Activated naive CD4-positive, alpha-beta T cell treated with anti-CD3 and anti-CD28 coated beads, Interleukin-2, amount 10 ng/mL, durations not matched to agents 7 days and 5 days (primary cell): ENCODE data around the gene DDX25.

Experiments
- CTCF ChIA-PET: fragments of 350-600 bp; sonication (Branson Sonifier 250); formaldehyde crosslinking; loops from one replicate; lab custom pipeline; 2021; ENCODE audit warnings: antibody characterized with exemption; lab: Charles Lee
- DNase-seq: peaks from one replicate; pipeline ENCODE4 v3.0.0-alpha.2; 2020
- H3K27ac Mint-ChIP-seq: one replicate; pipeline ENCODE4 v1.8.0; 2021; ENCODE audit warnings: mild to moderate bottlenecking, moderate library complexity, mixed read lengths
- H3K27me3 Mint-ChIP-seq: one replicate; pipeline ENCODE4 v1.8.0; 2021; ENCODE audit warnings: mild to moderate bottlenecking, mixed read lengths
- H3K36me3 Mint-ChIP-seq: one replicate; pipeline ENCODE4 v1.8.0; 2021; ENCODE audit warnings: mixed read lengths
- H3K4me1 Mint-ChIP-seq: one replicate; pipeline ENCODE4 v1.8.0; 2021; ENCODE audit warnings: mixed read lengths
- H3K4me3 Mint-ChIP-seq: one replicate; pipeline ENCODE4 v1.8.0; 2021; ENCODE audit warnings: mild to moderate bottlenecking, moderate library complexity, mixed read lengths
- H3K9me3 Mint-ChIP-seq: one replicate; pipeline ENCODE4 v1.8.0; 2021; ENCODE audit warnings: mixed read lengths

The DDX25 gene

DNA sequence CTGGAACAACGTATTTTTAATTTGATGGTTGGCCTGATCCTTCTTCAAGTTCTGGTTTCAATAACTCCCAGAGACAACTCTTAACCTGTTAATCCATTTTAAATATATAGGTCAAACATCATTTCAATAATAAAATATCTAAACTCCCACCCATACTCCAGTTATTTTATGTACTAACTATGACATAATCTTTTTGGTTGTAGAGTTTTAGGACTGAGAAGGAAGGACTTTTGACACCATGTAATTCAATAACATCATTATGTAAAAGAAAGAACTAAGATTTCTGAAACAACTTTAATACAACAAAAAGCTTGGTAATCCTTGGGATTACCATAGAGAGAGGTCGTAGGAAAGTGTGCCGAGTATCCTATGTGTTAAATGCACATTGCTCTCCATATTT is 73.0 kb downstream of the DDX25 start:
- no peak overlapping the region for H3K4me3 Mint-ChIP-seq
- no peaks in the 10 kb centered on the region for H3K4me1 Mint-ChIP-seq
- H3K36me3 Mint-ChIP-seq, result no peaks in the 10 kb centered on the region
- no peaks in the 10 kb centered on the region for H3K9me3 Mint-ChIP-seq
- DNase-seq, result no peak
- H3K27ac Mint-ChIP-seq, result no peak overlapping the region
- no peaks in the 10 kb centered on the region for H3K27me3 Mint-ChIP-seq
- CTCF ChIA-PET, result no interaction called here

DNA sequence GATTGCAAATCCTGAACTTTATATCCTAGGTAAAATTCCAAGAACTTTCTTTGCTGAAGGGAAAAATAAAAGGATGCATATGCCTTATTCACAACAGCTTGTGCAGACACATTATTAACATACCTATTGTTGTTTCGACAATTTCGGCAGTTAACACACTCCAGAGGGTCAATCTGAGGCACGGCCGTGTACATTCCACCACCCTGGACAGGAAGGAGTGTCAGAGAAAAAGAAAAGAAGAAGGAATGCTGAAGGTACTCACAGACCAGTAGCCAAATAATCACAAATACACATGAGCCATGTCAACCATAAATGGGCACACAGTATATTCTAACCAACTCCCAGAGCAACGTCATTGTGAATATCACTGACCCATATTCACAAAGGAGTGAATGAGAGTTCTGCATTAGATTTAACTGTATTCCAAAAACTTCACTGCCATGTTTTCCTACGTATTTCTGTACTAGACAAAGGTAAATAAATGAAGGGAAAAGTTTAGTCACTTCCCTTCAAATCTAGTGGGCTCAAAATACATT is 73.9 kb downstream of the DDX25 start:
- Mint-ChIP-seq H3K4me3 (no peak overlapping the region), H3K9me3 (no peaks in the 10 kb centered on the region), H3K36me3 (no peaks in the 10 kb centered on the region), H3K27me3 (no peaks in the 10 kb centered on the region), H3K27ac (no peak overlapping the region), H3K4me1 (no peaks in the 10 kb centered on the region)
- no peak for DNase-seq
- CTCF ChIA-PET, result no interaction called here
